Measurements from ENCODE around the gene COPB2.
"Not testable (repeated sequence)": the region's sequence is repeated elsewhere in the genome, so short reads cannot be mapped to it uniquely, and the experiment has no call there.

The COPB2 gene

GRCh38 chr3:139346771-139347170, 42.7 kb downstream of the COPB2 start:
- no peak for DNase-seq (ENCODE audit: low read depth)
- TF ChIP-seq CTCF (conservative IDR thresholded peaks at IDR 0.05; ENCODE audit: control insufficient read depth, insufficient read depth, low read depth, low read length), result no peak
- H3K4me3 ChIP-seq (ENCODE audit: control insufficient read depth, low read depth, low read length), result no peak overlapping the region

DNA sequence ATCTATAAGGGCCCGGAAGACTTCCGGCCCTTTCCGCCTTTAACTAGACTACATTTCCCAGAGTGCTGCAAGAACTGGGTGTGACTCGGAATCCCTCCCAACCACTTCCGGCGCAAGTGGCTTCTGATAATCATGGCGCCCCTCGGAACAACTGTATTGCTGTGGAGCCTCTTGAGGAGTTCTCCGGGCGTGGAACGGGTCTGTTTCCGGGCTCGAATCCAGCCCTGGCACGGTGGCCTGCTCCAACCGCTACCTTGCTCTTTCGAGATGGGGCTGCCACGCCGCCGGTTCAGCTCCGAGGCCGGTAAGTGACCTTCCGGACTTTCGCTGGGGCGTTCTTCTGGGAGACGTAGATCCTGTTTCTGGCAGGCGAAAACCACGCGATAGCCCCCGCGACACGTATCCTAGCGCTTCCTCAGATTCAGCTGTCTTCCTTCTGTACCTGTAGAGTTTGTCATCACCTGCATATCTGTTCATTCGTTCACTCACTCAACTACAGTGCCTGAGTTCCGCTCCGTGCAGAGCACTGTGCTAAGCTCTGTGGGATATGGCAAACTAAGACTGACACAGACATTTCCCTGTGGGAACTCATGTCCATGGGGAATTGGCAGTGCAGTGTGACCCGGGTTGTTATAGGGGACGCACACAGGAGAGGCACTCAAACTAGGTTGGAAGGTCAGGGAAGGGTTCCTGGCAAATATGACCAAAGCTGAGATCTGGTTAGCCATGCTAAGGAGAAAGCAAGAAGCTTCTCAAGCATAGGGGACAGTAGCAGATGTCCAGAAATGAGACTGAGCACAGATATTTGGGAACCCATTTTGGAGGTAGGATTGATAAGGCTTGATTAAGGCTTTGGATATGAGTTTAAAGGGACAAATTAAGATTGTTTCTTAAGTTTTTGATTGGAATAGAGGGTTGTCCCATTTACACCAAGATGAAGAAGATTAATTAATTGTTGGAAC, 45.3 kb downstream of the COPB2 start, which contains the start of gene MRPS22:
Gene MRPS22 (plus strand): TSS at position 126 of the 962 bp plus-strand sequence. CDS start 7 bp downstream, at position 133.
- H3K4me3 ChIP-seq (ENCODE audit: control insufficient read depth, low read depth, low read length), result peak within 1 kb of the TSS; percentile 99
- peak; percentile 88 for DNase-seq (ENCODE audit: low read depth)
- no peak for TF ChIP-seq CTCF (conservative IDR thresholded peaks at IDR 0.05; ENCODE audit: control insufficient read depth, insufficient read depth, low read depth, low read length)

DNA sequence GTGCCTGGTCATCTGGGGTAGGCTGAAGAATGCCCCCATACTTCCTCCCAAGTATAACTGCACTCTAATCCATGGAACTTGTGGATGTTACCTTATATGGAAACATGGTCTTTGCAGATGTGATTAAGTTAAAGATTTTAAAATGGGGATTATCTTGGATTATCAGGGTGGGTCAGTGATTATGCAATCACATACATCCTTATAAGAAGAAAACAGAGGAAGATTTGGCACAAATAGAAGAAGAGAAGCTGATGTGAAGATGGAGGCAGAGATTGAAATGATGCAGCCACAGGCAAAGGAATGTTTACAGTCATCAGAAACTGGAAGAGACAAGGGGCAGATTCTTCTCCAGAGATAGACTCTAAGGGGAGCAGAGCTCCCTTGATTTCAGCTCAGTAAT, 47.4 kb downstream of the COPB2 start:
- TF ChIP-seq CTCF (conservative IDR thresholded peaks at IDR 0.05; ENCODE audit: control insufficient read depth, insufficient read depth, low read depth, low read length), result no peak

GRCh38 chr3:139340784-139341183, 48.7 kb downstream of the COPB2 start:
- no peak for DNase-seq (ENCODE audit: low read depth)
- no peak for TF ChIP-seq CTCF (conservative IDR thresholded peaks at IDR 0.05; ENCODE audit: control insufficient read depth, insufficient read depth, low read depth, low read length)
- no peak overlapping the region for H3K4me3 ChIP-seq (ENCODE audit: control insufficient read depth, low read depth, low read length)

More for the DNA sequence above, 47.4 kb downstream of the COPB2 start:
- no peak for DNase-seq (ENCODE audit: low read depth)
- H3K4me3 ChIP-seq (ENCODE audit: control insufficient read depth, low read depth, low read length), result no peak overlapping the region

DNA sequence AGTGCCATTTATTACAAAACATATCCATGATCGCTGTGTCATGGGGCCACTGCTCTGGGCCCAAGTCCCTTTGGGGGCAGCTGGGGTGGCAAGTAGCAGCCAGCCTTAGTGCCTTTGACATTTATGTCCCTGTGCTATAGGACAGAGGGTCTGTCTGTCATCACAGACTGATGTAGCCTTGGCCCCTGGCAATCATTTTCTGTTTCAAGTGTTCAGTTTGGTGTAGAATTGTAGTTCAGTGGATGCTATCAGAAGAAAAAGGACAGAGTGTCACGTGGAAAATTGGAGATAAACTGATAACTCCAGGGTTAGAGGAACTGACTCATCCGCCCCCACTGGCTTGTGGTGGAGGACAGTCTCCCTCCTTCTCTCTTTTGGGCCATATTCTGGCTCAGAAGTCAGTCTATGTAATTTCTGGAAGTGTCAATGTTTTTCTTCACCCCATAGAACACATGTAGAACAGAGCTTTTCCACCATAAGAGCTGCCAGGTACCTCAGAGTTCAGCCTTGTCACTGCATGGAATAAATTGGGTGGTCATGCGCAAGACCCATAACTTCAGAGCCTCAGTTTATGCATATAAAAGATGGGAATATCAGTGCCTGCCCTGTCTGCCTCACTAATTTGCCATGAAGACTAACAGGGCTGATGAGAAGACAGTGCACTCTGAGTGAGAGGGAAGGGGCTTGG, 50.1 kb downstream of the COPB2 start:
- DNase-seq (ENCODE audit: low read depth), result peak; percentile 19
- no peak for TF ChIP-seq CTCF (conservative IDR thresholded peaks at IDR 0.05; ENCODE audit: control insufficient read depth, insufficient read depth, low read depth, low read length)
- H3K4me3 ChIP-seq (ENCODE audit: control insufficient read depth, low read depth, low read length), result no peak overlapping the region

- no peak overlapping the region for H3K4me3 ChIP-seq (ENCODE audit: control insufficient read depth, low read depth, low read length)
- DNase-seq (ENCODE audit: low read depth), result no peak
- no peak for TF ChIP-seq CTCF (conservative IDR thresholded peaks at IDR 0.05; ENCODE audit: control insufficient read depth, insufficient read depth, low read depth, low read length)
Measured at GRCh38 chr3:139338405-139338804, 51.0 kb downstream of the COPB2 start.

- not testable (repeated sequence) for H3K4me3 ChIP-seq (ENCODE audit: control insufficient read depth, low read depth, low read length); DNase-seq (ENCODE audit: low read depth)
Measured at GRCh38 chr3:139334675-139335074, 54.8 kb downstream of the COPB2 start.
